Measurements from ENCODE around the gene PIK3C2G. TPM values are rescaled to one million over a fixed set of nuclear protein-coding genes. Genes with fewer than 3 reads are reported as not detected.
"Not testable (repeated sequence)": the region's sequence is repeated elsewhere in the genome, so short reads cannot be mapped to it uniquely, and the experiment has no call there.

The PIK3C2G gene
- total and polyA plus RNA-seq, 4 donors = 4.9 to 40.1 (median 19.4) TPM

- not testable (repeated sequence) for H3K27me3 ChIP-seq (ENCODE audit: control insufficient read depth in 4 of 4, insufficient read depth in 4 of 4, low read length in 3 of 4); DNase-seq (ENCODE audit: low spot score); H3K4me3 ChIP-seq (ENCODE audit: low read depth in 1 of 3, low read length in 3 of 3); H3K9ac ChIP-seq (ENCODE audit: low read depth in 1 of 2, low read length in 2 of 2); H3K27ac ChIP-seq (ENCODE audit: low read depth in 1 of 2, low read length in 2 of 2); H3K4me1 ChIP-seq (ENCODE audit: control insufficient read depth in 4 of 4, insufficient read depth in 4 of 4, low read length in 3 of 4); H3K9me3 ChIP-seq (ENCODE audit: control insufficient read depth in 4 of 4, low read length in 3 of 4)
- H3K36me3 ChIP-seq (ENCODE audit: control insufficient read depth in 4 of 4, insufficient read depth in 3 of 4, low read depth in 1 of 4, low read length in 3 of 4) = peaks cover 5 to 24% (median 13%) of the 10 kb centered on the region in 4 donors
- WGBS = 98% methylated on average over 35 of the region's 35 CpGs
Measured at GRCh38 chr12:18500160-18500574, 238.8 kb downstream of the PIK3C2G start.

DNA sequence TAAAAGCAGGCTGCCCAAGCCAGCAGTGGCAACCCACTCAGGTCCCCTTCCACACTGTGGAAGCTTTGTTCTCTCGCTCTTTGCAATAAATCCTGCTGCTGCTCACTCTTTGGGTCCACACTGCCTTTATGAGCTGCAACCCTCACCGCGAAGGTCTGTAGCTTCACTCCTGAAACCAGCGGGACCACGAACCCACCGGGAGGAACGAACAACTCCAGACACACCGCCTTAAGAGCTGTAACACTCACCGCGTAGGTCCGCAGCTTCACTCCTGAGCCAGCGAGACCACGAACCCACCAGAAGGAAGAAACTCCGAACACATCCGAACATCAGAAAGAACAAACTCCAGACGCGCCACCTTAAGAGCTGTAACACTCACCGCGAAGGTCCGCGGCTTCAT, 239.4 kb downstream of the PIK3C2G start:
- not testable (repeated sequence) for H3K4me3 ChIP-seq (ENCODE audit: low read depth in 1 of 3, low read length in 3 of 3); DNase-seq (ENCODE audit: low spot score); H3K27me3 ChIP-seq (ENCODE audit: control insufficient read depth in 4 of 4, insufficient read depth in 4 of 4, low read length in 3 of 4); H3K9me3 ChIP-seq (ENCODE audit: control insufficient read depth in 4 of 4, low read length in 3 of 4); H3K9ac ChIP-seq (ENCODE audit: low read depth in 1 of 2, low read length in 2 of 2); H3K27ac ChIP-seq (ENCODE audit: low read depth in 1 of 2, low read length in 2 of 2); H3K4me1 ChIP-seq (ENCODE audit: control insufficient read depth in 4 of 4, insufficient read depth in 4 of 4, low read length in 3 of 4)
- 97% methylated on average over 21 of the region's 21 CpGs for WGBS
- peaks cover 7 to 23% (median 13%) of the 10 kb centered on the region in 4 donors for H3K36me3 ChIP-seq (ENCODE audit: control insufficient read depth in 4 of 4, insufficient read depth in 3 of 4, low read depth in 1 of 4, low read length in 3 of 4)

GRCh38 chr12:18502422-18502968, 241.2 kb downstream of the PIK3C2G start:
- Histone ChIP-seq H3K27me3 (ENCODE audit: control insufficient read depth in 4 of 4, insufficient read depth in 4 of 4, low read length in 3 of 4) (no peaks in the 10 kb centered on the region), H3K9me3 (ENCODE audit: control insufficient read depth in 4 of 4, low read length in 3 of 4) (no peaks in the 10 kb centered on the region), H3K9ac (ENCODE audit: low read depth in 1 of 2, low read length in 2 of 2) (no peak overlapping the region), H3K4me1 (ENCODE audit: control insufficient read depth in 4 of 4, insufficient read depth in 4 of 4, low read length in 3 of 4) (no peaks in the 10 kb centered on the region), H3K4me3 (ENCODE audit: low read depth in 1 of 3, low read length in 3 of 3) (no peak overlapping the region), H3K36me3 (ENCODE audit: control insufficient read depth in 4 of 4, insufficient read depth in 3 of 4, low read depth in 1 of 4, low read length in 3 of 4) (peaks cover 7 to 16% (median 10%) of the 10 kb centered on the region in 4 donors), H3K27ac (ENCODE audit: low read depth in 1 of 2, low read length in 2 of 2) (no peak overlapping the region)
- DNase-seq (ENCODE audit: low spot score) = no peak
- TF ChIP-seq, protein P1, sequence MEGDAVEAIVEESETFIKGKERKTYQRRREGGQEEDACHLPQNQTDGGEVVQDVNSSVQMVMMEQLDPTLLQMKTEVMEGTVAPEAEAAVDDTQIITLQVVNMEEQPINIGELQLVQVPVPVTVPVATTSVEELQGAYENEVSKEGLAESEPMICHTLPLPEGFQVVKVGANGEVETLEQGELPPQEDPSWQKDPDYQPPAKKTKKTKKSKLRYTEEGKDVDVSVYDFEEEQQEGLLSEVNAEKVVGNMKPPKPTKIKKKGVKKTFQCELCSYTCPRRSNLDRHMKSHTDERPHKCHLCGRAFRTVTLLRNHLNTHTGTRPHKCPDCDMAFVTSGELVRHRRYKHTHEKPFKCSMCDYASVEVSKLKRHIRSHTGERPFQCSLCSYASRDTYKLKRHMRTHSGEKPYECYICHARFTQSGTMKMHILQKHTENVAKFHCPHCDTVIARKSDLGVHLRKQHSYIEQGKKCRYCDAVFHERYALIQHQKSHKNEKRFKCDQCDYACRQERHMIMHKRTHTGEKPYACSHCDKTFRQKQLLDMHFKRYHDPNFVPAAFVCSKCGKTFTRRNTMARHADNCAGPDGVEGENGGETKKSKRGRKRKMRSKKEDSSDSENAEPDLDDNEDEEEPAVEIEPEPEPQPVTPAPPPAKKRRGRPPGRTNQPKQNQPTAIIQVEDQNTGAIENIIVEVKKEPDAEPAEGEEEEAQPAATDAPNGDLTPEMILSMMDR (IDR thresholded peaks at IDR 0.05; ENCODE audit: low read depth, low read length, missing input control) = no peak
- no peak for TF ChIP-seq MAX (IDR thresholded peaks at IDR 0.05)
- no peak for TF ChIP-seq RAD21 (IDR thresholded peaks at IDR 0.05)
- TF ChIP-seq RXRA (IDR thresholded peaks at IDR 0.05) = no peak
- TF ChIP-seq FOXA1 (IDR thresholded peaks at IDR 0.05) = no peak
- TF ChIP-seq, protein P2, sequence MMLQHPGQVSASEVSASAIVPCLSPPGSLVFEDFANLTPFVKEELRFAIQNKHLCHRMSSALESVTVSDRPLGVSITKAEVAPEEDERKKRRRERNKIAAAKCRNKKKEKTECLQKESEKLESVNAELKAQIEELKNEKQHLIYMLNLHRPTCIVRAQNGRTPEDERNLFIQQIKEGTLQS (IDR thresholded peaks at IDR 0.05) = no peak
- TF ChIP-seq SP1 (IDR thresholded peaks at IDR 0.05) = no peak
- no peak for TF ChIP-seq NR2F2 (IDR thresholded peaks at IDR 0.05)
- no peak for TF ChIP-seq JUND (IDR thresholded peaks at IDR 0.05)
- no peak for TF ChIP-seq HNF4G (IDR thresholded peaks at IDR 0.05)
- 88% methylated on average over 7 of the region's 7 CpGs for WGBS

DNA sequence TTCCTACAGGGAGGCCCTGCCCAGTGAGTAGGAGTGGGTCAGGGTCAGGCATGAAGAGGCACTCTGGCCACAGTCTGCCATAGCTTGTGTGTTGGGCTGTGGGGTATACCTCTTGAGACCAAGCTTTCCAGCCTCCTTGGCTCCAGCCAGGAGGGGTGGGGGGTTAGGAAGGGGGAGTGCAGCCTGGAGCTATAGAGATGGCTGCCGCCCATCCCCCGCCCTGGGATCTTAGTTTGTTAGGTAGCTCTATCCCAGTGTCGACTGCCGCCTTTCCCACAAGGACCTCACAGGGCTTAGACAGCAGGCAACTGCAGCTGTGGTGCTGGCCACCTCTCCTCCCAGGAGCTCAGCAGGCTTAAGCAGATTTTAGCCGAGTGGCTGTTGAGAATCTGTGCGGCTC, 260.1 kb downstream of the PIK3C2G start:
- no peak overlapping the region for H3K4me3 ChIP-seq (ENCODE audit: low read depth in 1 of 3, low read length in 3 of 3)
- H3K36me3 ChIP-seq (ENCODE audit: control insufficient read depth in 4 of 4, insufficient read depth in 3 of 4, low read depth in 1 of 4, low read length in 3 of 4) = peaks cover 0 to 7% (median 1%) of the 10 kb centered on the region in 4 donors
- no peak for DNase-seq (ENCODE audit: low spot score)
- H3K9ac ChIP-seq (ENCODE audit: low read depth in 1 of 2, low read length in 2 of 2) = no peak overlapping the region
- H3K27me3 ChIP-seq (ENCODE audit: control insufficient read depth in 4 of 4, insufficient read depth in 4 of 4, low read length in 3 of 4) = no peaks in the 10 kb centered on the region
- H3K9me3 ChIP-seq (ENCODE audit: control insufficient read depth in 4 of 4, low read length in 3 of 4) = no peaks in the 10 kb centered on the region
- no peak overlapping the region for H3K27ac ChIP-seq (ENCODE audit: low read depth in 1 of 2, low read length in 2 of 2)
- WGBS = 98% methylated on average over 6 of the region's 6 CpGs
- no peaks in the 10 kb centered on the region for H3K4me1 ChIP-seq (ENCODE audit: control insufficient read depth in 4 of 4, insufficient read depth in 4 of 4, low read length in 3 of 4)
- TF ChIP-seq NR2F2 (IDR thresholded peaks at IDR 0.05) = no peak
- no peak for TF ChIP-seq FOXA2 (IDR thresholded peaks at IDR 0.05)
- TF ChIP-seq FOXA1 (IDR thresholded peaks at IDR 0.05) = no peak
- no peak for TF ChIP-seq MAX (IDR thresholded peaks at IDR 0.05)
- no peak for TF ChIP-seq SP1 (IDR thresholded peaks at IDR 0.05)
- TF ChIP-seq HNF4G (IDR thresholded peaks at IDR 0.05) = no peak
- TF ChIP-seq EGR1 (IDR thresholded peaks at IDR 0.05; ENCODE audit: low read depth in 2 of 2) = no peak
- TF ChIP-seq TAF1 (conservative IDR thresholded peaks at IDR 0.05) = no peak
- TF ChIP-seq, protein P3, sequence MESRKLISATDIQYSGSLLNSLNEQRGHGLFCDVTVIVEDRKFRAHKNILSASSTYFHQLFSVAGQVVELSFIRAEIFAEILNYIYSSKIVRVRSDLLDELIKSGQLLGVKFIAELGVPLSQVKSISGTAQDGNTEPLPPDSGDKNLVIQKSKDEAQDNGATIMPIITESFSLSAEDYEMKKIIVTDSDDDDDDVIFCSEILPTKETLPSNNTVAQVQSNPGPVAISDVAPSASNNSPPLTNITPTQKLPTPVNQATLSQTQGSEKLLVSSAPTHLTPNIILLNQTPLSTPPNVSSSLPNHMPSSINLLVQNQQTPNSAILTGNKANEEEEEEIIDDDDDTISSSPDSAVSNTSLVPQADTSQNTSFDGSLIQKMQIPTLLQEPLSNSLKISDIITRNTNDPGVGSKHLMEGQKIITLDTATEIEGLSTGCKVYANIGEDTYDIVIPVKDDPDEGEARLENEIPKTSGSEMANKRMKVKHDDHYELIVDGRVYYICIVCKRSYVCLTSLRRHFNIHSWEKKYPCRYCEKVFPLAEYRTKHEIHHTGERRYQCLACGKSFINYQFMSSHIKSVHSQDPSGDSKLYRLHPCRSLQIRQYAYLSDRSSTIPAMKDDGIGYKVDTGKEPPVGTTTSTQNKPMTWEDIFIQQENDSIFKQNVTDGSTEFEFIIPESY (IDR thresholded peaks at IDR 0.05) = no peak
- TF ChIP-seq, protein P4, sequence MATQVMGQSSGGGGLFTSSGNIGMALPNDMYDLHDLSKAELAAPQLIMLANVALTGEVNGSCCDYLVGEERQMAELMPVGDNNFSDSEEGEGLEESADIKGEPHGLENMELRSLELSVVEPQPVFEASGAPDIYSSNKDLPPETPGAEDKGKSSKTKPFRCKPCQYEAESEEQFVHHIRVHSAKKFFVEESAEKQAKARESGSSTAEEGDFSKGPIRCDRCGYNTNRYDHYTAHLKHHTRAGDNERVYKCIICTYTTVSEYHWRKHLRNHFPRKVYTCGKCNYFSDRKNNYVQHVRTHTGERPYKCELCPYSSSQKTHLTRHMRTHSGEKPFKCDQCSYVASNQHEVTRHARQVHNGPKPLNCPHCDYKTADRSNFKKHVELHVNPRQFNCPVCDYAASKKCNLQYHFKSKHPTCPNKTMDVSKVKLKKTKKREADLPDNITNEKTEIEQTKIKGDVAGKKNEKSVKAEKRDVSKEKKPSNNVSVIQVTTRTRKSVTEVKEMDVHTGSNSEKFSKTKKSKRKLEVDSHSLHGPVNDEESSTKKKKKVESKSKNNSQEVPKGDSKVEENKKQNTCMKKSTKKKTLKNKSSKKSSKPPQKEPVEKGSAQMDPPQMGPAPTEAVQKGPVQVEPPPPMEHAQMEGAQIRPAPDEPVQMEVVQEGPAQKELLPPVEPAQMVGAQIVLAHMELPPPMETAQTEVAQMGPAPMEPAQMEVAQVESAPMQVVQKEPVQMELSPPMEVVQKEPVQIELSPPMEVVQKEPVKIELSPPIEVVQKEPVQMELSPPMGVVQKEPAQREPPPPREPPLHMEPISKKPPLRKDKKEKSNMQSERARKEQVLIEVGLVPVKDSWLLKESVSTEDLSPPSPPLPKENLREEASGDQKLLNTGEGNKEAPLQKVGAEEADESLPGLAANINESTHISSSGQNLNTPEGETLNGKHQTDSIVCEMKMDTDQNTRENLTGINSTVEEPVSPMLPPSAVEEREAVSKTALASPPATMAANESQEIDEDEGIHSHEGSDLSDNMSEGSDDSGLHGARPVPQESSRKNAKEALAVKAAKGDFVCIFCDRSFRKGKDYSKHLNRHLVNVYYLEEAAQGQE (IDR thresholded peaks at IDR 0.05) = no peak
- no peak for TF ChIP-seq HNF4A (conservative IDR thresholded peaks at IDR 0.05)
